IMR-90 (cell line): ENCODE data around the gene SULT1A3.

Experiments used
- CHD1 ChIP-seq: IDR thresholded peaks from 2 replicates; pipeline ENCODE4 v1.6.1; 2012; ENCODE audit warnings: low read depth, low read length, improper control_type of control experiment
- POLR2A ChIP-seq: IDR thresholded peaks from 2 replicates; pipeline ENCODE4 v1.6.1; 2012; ENCODE audit warnings: mild to moderate bottlenecking, low read depth, low read length
- SMC3 ChIP-seq: fragments of 150-350 bp; IDR thresholded peaks from 2 replicates; pipeline ENCODE4 v1.6.1; 2016; ENCODE audit warnings: low read depth, mild to moderate bottlenecking, antibody characterized with exemption, low read length, moderate library complexity
- TF ChIP-seq, protein P1 (sequence below): conservative IDR thresholded peaks from 2 replicates; pipeline ENCODE4 v1.5.1; 2012; ENCODE audit warnings: mild to moderate bottlenecking, low read depth, low read length, improper control_type of control experiment

- TF ChIP-seq, protein P1, sequence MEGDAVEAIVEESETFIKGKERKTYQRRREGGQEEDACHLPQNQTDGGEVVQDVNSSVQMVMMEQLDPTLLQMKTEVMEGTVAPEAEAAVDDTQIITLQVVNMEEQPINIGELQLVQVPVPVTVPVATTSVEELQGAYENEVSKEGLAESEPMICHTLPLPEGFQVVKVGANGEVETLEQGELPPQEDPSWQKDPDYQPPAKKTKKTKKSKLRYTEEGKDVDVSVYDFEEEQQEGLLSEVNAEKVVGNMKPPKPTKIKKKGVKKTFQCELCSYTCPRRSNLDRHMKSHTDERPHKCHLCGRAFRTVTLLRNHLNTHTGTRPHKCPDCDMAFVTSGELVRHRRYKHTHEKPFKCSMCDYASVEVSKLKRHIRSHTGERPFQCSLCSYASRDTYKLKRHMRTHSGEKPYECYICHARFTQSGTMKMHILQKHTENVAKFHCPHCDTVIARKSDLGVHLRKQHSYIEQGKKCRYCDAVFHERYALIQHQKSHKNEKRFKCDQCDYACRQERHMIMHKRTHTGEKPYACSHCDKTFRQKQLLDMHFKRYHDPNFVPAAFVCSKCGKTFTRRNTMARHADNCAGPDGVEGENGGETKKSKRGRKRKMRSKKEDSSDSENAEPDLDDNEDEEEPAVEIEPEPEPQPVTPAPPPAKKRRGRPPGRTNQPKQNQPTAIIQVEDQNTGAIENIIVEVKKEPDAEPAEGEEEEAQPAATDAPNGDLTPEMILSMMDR: no peak
- TF ChIP-seq POLR2A (no peak), SMC3 (no peak), CHD1 (no peak)
Measured at GRCh38 chr16:30187556-30187865, 11.5 kb upstream of the SULT1A3 start.
